B cell (primary cell): ENCODE data around the gene LYPD3. TPM values are rescaled to one million over a fixed set of nuclear protein-coding genes. Genes with fewer than 3 reads are reported as not detected.

Experiments
- ATAC-seq: fragments of 200-7000 bp; cut with Tn5 transposase; one replicate; pipeline ENCODE4 v1.10.0; 2021; ENCODE audit warnings: low read depth, mild to moderate bottlenecking, moderate number of reproducible peaks, moderate library complexity
- CTCF ChIA-PET: fragments of 350-600 bp; sonication (Branson Sonifier 250); formaldehyde crosslinking; loops from one replicate; lab custom pipeline; 2021; ENCODE audit warnings: antibody characterized with exemption, inconsistent platforms; lab: Charles Lee
- POLR2A ChIA-PET: fragments of 350-600 bp; sonication (Branson Sonifier 250); formaldehyde crosslinking; loops from one replicate; lab custom pipeline; 2021; ENCODE audit warnings: antibody characterized with exemption; lab: Charles Lee
- DNase-seq: peaks from one replicate; pipeline ENCODE4 v3.0.0; 2013
- H2AFZ ChIP-seq: 2 replicates; pipeline ENCODE4 v1.6.1; 2012; ENCODE audit warnings: mild to moderate bottlenecking, low read depth, low read length; ENCODE audit not compliant: insufficient read depth, poor library complexity, severe bottlenecking
- H3K27ac ChIP-seq, 2 donors: 1 replicate in 1 of 2; 2 replicates in 1 of 2; pipeline ENCODE4 v1.5.1; 2012 to 2013; ENCODE audit warnings: low read length in 2 of 2, mild to moderate bottlenecking in 2 of 2, moderate library complexity in 1 of 2
- H3K27me3 ChIP-seq, 4 experiments: fragments of 200-600 bp in 1 of 4; sonication (generic) in 1 of 4; replicated peaks in 1 of 4; 1 replicate in 2 of 4; 2 replicates in 2 of 4; pipeline versions ENCODE4 v1.6.1 to v1.7.0; 2013 to 2016; ENCODE audit warnings: low read length in 3 of 4, mild to moderate bottlenecking in 2 of 4, mixed read lengths in 1 of 4, moderate library complexity in 1 of 4; ENCODE audit not compliant: insufficient read depth in 4 of 4, control insufficient read depth in 3 of 4; ENCODE audit errors: control extremely low read depth in 1 of 4
- H3K36me3 ChIP-seq, 2 experiments: replicated peaks in 1 of 2; 1 replicate in 1 of 2; 2 replicates in 1 of 2; pipeline versions ENCODE4 v1.6.1 to v1.7.1; 2013; ENCODE audit warnings: low read length in 1 of 2; ENCODE audit not compliant: insufficient read depth in 2 of 2, control insufficient read depth in 1 of 2; ENCODE audit errors: control extremely low read depth in 1 of 2, extremely low read depth in 1 of 2
- H3K4me1 ChIP-seq, 2 donors: fragments of 200-600 bp in 1 of 2; sonication (generic) in 1 of 2; 1 replicate in 1 of 2; 2 replicates in 1 of 2; pipeline versions ENCODE4 v1.5.1 to v1.6.1; 2013 to 2017; ENCODE audit warnings: low read length in 2 of 2; ENCODE audit not compliant: control insufficient read depth in 2 of 2, insufficient read depth in 2 of 2
- H3K4me2 ChIP-seq: replicated peaks from 2 replicates; pipeline ENCODE3; 2012; ENCODE audit warnings: mild to moderate bottlenecking, low read depth, low read length; ENCODE audit not compliant: poor library complexity, severe bottlenecking
- H3K4me3 ChIP-seq, 5 experiments: fragments of 200-600 bp in 1 of 5; sonication (generic) in 1 of 5; 1 replicate in 3 of 5; 2 replicates in 2 of 5; pipeline versions ENCODE4 v1.5.1 to v1.7.0; 2011 to 2016; ENCODE audit warnings: low read length in 4 of 5, mild to moderate bottlenecking in 4 of 5, low read depth in 2 of 5, control low read depth in 1 of 5, moderate library complexity in 1 of 5; ENCODE audit not compliant: insufficient read depth in 1 of 5; ENCODE audit errors: control extremely low read depth in 1 of 5, extremely low read depth in 1 of 5
- H3K79me2 ChIP-seq: fragments of 200-600 bp; sonication (generic); one replicate; pipeline ENCODE4 v1.6.0; 2016; ENCODE audit warnings: low read length; ENCODE audit not compliant: control insufficient read depth, insufficient read depth
- H3K9ac ChIP-seq: fragments of 200-600 bp; sonication (generic); 2 replicates; pipeline ENCODE4 v1.6.1; 2017; ENCODE audit warnings: mild to moderate bottlenecking, low read length, moderate library complexity
- H3K9me3 ChIP-seq, 3 donors: one replicate each; pipeline versions ENCODE4 v1.6.1 to v1.7.1; 2013; ENCODE audit warnings: low read length in 2 of 3; ENCODE audit not compliant: control insufficient read depth in 2 of 3, insufficient read depth in 1 of 3; ENCODE audit errors: control extremely low read depth in 1 of 3
- H4K20me1 ChIP-seq: 2 replicates; pipeline ENCODE4 v1.6.0; 2012; ENCODE audit warnings: mild to moderate bottlenecking, low read length; ENCODE audit not compliant: insufficient read depth, control insufficient read depth, poor library complexity, severe bottlenecking
- H3K27ac Mint-ChIP-seq: one replicate; pipeline ENCODE4 v1.8.0; 2021; ENCODE audit warnings: mixed read lengths
- H3K27me3 Mint-ChIP-seq: one replicate; pipeline ENCODE4 v1.8.0; 2021; ENCODE audit warnings: mixed read lengths
- H3K4me1 Mint-ChIP-seq: one replicate; pipeline ENCODE4 v1.8.0; 2021; ENCODE audit warnings: mixed read lengths
- H3K4me3 Mint-ChIP-seq: one replicate; pipeline ENCODE4 v1.8.0; 2021; ENCODE audit warnings: mixed read lengths
- H3K9me3 Mint-ChIP-seq: one replicate; pipeline ENCODE4 v1.8.0; 2022; ENCODE audit warnings: mixed read lengths; ENCODE audit not compliant: insufficient read depth
- EZH2 ChIP-seq: IDR thresholded peaks from 2 replicates; pipeline ENCODE4 v1.6.1; 2012; ENCODE audit warnings: borderline replicate concordance, low read depth, mild to moderate bottlenecking, moderate library complexity, low read length; ENCODE audit not compliant: insufficient read depth, poor library complexity, severe bottlenecking
- WGBS: methylation state at CpG from one replicate; pipeline ENCODE4 v1.1.5; 2013; ENCODE audit warnings: missing lambda C conversion rate; ENCODE audit not compliant: insufficient coverage; 5-methylcytosine and 5-hydroxymethylcytosine counted together
- intact Hi-C: fragments of 100-400 bp; cut with micrococcal nuclease; formaldehyde crosslinking; loops from one replicate; pipeline ENCODE4 v1.10.0; 2022
- polyA plus RNA-seq: library from polyadenylated mRNA; depleted of rRNA; stranded (reverse); fragments of >200 nt; gene quantifications from 2 replicates; pipeline ENCODE4 v1.2.3, GENCODE V29; 2012
- total RNA-seq, 2 donors: library from RNA; stranded (reverse); fragments of 120-200 nt in 1 of 2; gene quantifications; 1 replicate in 1 of 2; 2 replicates in 1 of 2; pipeline versions ENCODE4 v1.2.3 to v1.2.4, GENCODE V29; 2013 to 2022
- TF ChIP-seq, protein P1 (sequence below): fragments of 200-600 bp; IDR thresholded peaks from one replicate; pipeline ENCODE4 v1.8.0; 2022; ENCODE audit warnings: antibody characterized with exemption, mild to moderate bottlenecking

Gene LYPD3
- total and polyA plus RNA-seq, 2 donors (not counting 1 experiment from before 2014, with no cell fraction given), result 0.27 to 2.2 TPM

DNA sequence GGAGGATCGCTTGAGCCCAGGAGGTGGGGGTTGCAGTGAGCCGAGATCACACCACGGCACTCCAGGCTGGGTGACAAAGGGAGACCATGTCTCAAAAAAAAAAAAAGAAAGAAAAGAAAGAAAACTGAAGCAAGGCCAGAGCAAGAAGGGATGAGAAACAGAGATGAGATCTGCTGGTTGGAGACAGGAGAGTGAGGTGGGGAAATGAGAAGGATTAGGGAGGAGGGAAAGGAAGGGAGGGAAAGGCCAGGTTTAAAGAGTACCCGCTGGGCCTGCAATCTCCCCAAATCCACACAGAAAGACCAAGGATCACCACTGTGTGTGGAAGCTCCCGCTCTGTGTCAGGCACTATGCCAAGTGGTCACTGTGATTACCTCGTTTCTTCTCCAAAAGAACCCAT is 16.3 kb upstream of the LYPD3 start:
- Histone ChIP-seq H3K4me1 (peaks cover 4 to 8% of the 10 kb centered on the region in 2 donors), H3K4me2 (no peak overlapping the region), H3K27me3 (no peaks in the 10 kb centered on the region), H4K20me1 (no peaks in the 10 kb centered on the region), H3K4me3 (no peak overlapping the region), H3K36me3 (peaks cover 0 to 8% of the 10 kb centered on the region in 2 experiments), H3K9ac (no peak overlapping the region), H3K9me3 (no peaks in the 10 kb centered on the region), H3K79me2 (no peaks in the 10 kb centered on the region), H2AFZ (no peak overlapping the region), H3K27ac (no peak overlapping the region)
- DNase-seq, result no peak
- peaks cover 4% of the 10 kb centered on the region for H3K4me1 Mint-ChIP-seq
- ChIA-PET POLR2A (no interaction called here), CTCF (no interaction called here)
- no peak overlapping the region for H3K4me3 Mint-ChIP-seq
- no peak for ATAC-seq
- intact Hi-C loops, result no loop called here
- no peaks in the 10 kb centered on the region for H3K9me3 Mint-ChIP-seq
- TF ChIP-seq, protein P1, sequence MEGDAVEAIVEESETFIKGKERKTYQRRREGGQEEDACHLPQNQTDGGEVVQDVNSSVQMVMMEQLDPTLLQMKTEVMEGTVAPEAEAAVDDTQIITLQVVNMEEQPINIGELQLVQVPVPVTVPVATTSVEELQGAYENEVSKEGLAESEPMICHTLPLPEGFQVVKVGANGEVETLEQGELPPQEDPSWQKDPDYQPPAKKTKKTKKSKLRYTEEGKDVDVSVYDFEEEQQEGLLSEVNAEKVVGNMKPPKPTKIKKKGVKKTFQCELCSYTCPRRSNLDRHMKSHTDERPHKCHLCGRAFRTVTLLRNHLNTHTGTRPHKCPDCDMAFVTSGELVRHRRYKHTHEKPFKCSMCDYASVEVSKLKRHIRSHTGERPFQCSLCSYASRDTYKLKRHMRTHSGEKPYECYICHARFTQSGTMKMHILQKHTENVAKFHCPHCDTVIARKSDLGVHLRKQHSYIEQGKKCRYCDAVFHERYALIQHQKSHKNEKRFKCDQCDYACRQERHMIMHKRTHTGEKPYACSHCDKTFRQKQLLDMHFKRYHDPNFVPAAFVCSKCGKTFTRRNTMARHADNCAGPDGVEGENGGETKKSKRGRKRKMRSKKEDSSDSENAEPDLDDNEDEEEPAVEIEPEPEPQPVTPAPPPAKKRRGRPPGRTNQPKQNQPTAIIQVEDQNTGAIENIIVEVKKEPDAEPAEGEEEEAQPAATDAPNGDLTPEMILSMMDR, result no peak
- no peak for TF ChIP-seq EZH2
- H3K27ac Mint-ChIP-seq, result no peak overlapping the region
- H3K27me3 Mint-ChIP-seq, result no peaks in the 10 kb centered on the region
- WGBS, result 100% methylated on average over 3 of the region's 6 CpGs

DNA sequence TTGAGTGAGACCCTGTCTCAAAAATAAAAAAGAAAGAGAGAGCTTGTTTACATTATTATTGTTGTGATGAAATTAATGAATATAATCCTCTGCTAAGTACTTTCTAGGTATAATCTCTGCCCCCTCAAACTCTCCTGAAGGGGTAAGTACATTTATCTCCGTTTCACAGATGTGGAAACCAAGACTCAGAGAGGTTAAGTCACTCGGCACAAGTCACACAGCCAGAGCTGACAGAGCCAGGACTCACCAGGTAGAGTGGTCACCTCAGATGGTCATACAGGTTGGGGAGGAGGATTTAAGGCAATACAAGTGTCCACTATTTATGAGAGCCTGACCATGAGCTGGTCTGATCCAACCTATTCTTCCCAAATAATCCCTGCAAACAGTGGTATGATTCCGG is 15.2 kb upstream of the LYPD3 start:
- Mint-ChIP-seq H3K27me3 (no peaks in the 10 kb centered on the region), H3K9me3 (no peaks in the 10 kb centered on the region), H3K4me1 (peaks cover 2% of the 10 kb centered on the region), H3K4me3 (no peak overlapping the region), H3K27ac (no peak overlapping the region)
- no peak overlapping the region for H2AFZ ChIP-seq
- CTCF ChIA-PET, result interaction anchor here (1.0 kb wide), 1 partner anchor 33 kb away, joined by 5 read pairs; no protein-coding TSS in a partner anchor
- H3K4me3 ChIP-seq, result no peak overlapping the region
- POLR2A ChIA-PET, result no interaction called here
- H3K9ac ChIP-seq, result no peak overlapping the region
- no peak overlapping the region for H3K4me2 ChIP-seq
- H4K20me1 ChIP-seq, result no peaks in the 10 kb centered on the region
- no peak for DNase-seq
- H3K27ac ChIP-seq, result no peak overlapping the region
- WGBS, result 100% methylated on average over 1 of the region's 3 CpGs
- H3K36me3 ChIP-seq, result peaks cover 0 to 8% of the 10 kb centered on the region in 2 experiments
- H3K27me3 ChIP-seq, result no peaks in the 10 kb centered on the region
- H3K79me2 ChIP-seq, result no peaks in the 10 kb centered on the region
- H3K4me1 ChIP-seq, result peaks cover 4 to 6% of the 10 kb centered on the region in 2 donors
- no peaks in the 10 kb centered on the region for H3K9me3 ChIP-seq
- intact Hi-C loops, result no loop called here
- no peak for ATAC-seq
- TF ChIP-seq, protein P1, result no peak
- no peak for TF ChIP-seq EZH2
